K562 (cell line): ENCODE measurements around the gene CTDSPL. TPM values are rescaled to one million over a fixed set of nuclear protein-coding genes. Genes with fewer than 3 reads are reported as not detected.

ENCODE experiments used
- ASH1L ChIP-seq: fragments of 450-650 bp; IDR thresholded peaks from 2 replicates; pipeline ENCODE4 v1.6.1; 2018; ENCODE audit warnings: borderline replicate concordance, mild to moderate bottlenecking, low read depth; ENCODE audit not compliant: partially characterized antibody
- FOXO4 ChIP-seq: fragments of 450-650 bp; formaldehyde crosslinking; IDR thresholded peaks from 2 replicates; pipeline ENCODE4 v1.4.0; 2020; ENCODE audit warnings: mild to moderate bottlenecking, moderate library complexity
- HINFP ChIP-seq: fragments of 450-650 bp; conservative IDR thresholded peaks from 2 replicates; pipeline ENCODE4 v1.6.1; 2016; ENCODE audit warnings: missing genetic modification characterization, low read depth, mild to moderate bottlenecking, control low read depth, missing compliant biosample characterization
- ILF3 ChIP-seq: fragments of 450-650 bp; IDR thresholded peaks from 2 replicates; pipeline ENCODE4 v1.6.1; 2018; ENCODE audit warnings: antibody characterized with exemption, mild to moderate bottlenecking, moderate library complexity, borderline replicate concordance
- NFE2 ChIP-seq: IDR thresholded peaks from 2 replicates; pipeline ENCODE4 v1.6.1; 2014; ENCODE audit warnings: antibody characterized with exemption, low read depth
- PTRF ChIP-seq: fragments of 450-650 bp; IDR thresholded peaks from 2 replicates; pipeline ENCODE4 v1.6.1; 2016; ENCODE audit warnings: mild to moderate bottlenecking, missing genetic modification characterization, missing compliant biosample characterization
- TCF7 ChIP-seq: sonication (generic); IDR thresholded peaks from 2 replicates; pipeline ENCODE4 v1.6.1; 2016; ENCODE audit warnings: antibody characterized with exemption, borderline replicate concordance
- ZC3H11A ChIP-seq: IDR thresholded peaks from 2 replicates; pipeline ENCODE4 v1.6.1; 2012; ENCODE audit warnings: low read depth, low read length, improper control_type of control experiment
- ZNF124 ChIP-seq: sonication (generic); formaldehyde crosslinking; IDR thresholded peaks from 2 replicates; pipeline ENCODE4 v1.8.1; 2022; ENCODE audit warnings: missing genetic modification reagents
- ZNF436 ChIP-seq: fragments of 250-450, 450-650 bp; sonication (Bioruptor Pico); formaldehyde crosslinking; IDR thresholded peaks from 2 replicates; pipeline ENCODE4 v1.7.0; 2020; ENCODE audit warnings: mild to moderate bottlenecking
- ZNF589 ChIP-seq: fragments of 200-800 bp; sonication (Bioruptor generic); IDR thresholded peaks from 2 replicates; pipeline ENCODE4 v1.6.1; 2016; ENCODE audit warnings: low read depth, missing genetic modification characterization, missing compliant biosample characterization
- ZNF830 ChIP-seq: fragments of 250-450 bp; sonication (Bioruptor Pico); IDR thresholded peaks from 2 replicates; pipeline ENCODE4 v1.5.0; 2021; ENCODE audit warnings: mild to moderate bottlenecking
- polyA plus RNA-seq, 8 experiments: library from polyadenylated mRNA; depleted of rRNA in 4 of 8; stranded (reverse) in 5 of 8; unstranded in 3 of 8; fragments of >200 nt; fragmentation: Nextera tagmentation in 2 of 8; fragmentation: Illumina TruSeq in 1 of 8; extraction: Ambion mirVana in 2 of 8; extraction: Trizol in 1 of 8; gene quantifications; 2 replicates each; pipeline versions ENCODE4 v1.2.1 to v1.2.3, GENCODE V29; 2011 to 2014; ENCODE audit warnings: inconsistent platforms in 1 of 8, missing spikeins in 1 of 8
- total RNA-seq, 7 experiments: library from RNA; depleted of rRNA in 6 of 7; stranded (reverse); fragments of >200 nt in 6 of 7; fragmentation: Illumina TruSeq in 2 of 7; extraction: Trizol in 2 of 7; gene quantifications; 2 replicates each; pipeline versions ENCODE4 v1.2.1 to v1.2.3, GENCODE V29; 2011 to 2021; ENCODE audit warnings: low replicate concordance in 1 of 7
- TF ChIP-seq, protein P1 (sequence below): fragments of 250-450 bp; sonication (Bioruptor Pico); IDR thresholded peaks from 2 replicates; pipeline ENCODE4 v1.5.0; 2022; ENCODE audit warnings: mild to moderate bottlenecking
- TF ChIP-seq, protein P2 (sequence below): fragments of 450-650 bp; IDR thresholded peaks from 2 replicates; pipeline ENCODE4 v1.6.1; 2016; ENCODE audit warnings: low read depth

Gene CTDSPL
- total and polyA plus RNA-seq, 9 of the 15 experiments (the other 6 are each of a cell fraction or from before 2014, with no cell fraction given): 5.1 to 19.3 (median 11.3) TPM

- TF ChIP-seq ZNF589 (no peak), ZNF124 (CRISPR knock-in tag) (no peak), ASH1L (no peak), ILF3 (no peak), NFE2 (no peak), PTRF (tag) (no peak), ZC3H11A (no peak), FOXO4 (CRISPR knock-in tag) (no peak), HINFP (no peak), ZNF436 (CRISPR knock-in tag) (no peak), ZNF830 (CRISPR knock-in tag) (no peak), TCF7 (no peak)
- TF ChIP-seq, protein P1, sequence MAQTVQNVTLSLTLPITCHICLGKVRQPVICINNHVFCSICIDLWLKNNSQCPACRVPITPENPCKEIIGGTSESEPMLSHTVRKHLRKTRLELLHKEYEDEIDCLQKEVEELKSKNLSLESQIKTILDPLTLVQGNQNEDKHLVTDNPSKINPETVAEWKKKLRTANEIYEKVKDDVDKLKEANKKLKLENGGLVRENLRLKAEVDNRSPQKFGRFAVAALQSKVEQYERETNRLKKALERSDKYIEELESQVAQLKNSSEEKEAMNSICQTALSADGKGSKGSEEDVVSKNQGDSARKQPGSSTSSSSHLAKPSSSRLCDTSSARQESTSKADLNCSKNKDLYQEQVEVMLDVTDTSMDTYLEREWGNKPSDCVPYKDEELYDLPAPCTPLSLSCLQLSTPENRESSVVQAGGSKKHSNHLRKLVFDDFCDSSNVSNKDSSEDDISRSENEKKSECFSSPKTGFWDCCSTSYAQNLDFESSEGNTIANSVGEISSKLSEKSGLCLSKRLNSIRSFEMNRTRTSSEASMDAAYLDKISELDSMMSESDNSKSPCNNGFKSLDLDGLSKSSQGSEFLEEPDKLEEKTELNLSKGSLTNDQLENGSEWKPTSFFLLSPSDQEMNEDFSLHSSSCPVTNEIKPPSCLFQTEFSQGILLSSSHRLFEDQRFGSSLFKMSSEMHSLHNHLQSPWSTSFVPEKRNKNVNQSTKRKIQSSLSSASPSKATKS (CRISPR knock-in tag): no peak
- TF ChIP-seq, protein P2, sequence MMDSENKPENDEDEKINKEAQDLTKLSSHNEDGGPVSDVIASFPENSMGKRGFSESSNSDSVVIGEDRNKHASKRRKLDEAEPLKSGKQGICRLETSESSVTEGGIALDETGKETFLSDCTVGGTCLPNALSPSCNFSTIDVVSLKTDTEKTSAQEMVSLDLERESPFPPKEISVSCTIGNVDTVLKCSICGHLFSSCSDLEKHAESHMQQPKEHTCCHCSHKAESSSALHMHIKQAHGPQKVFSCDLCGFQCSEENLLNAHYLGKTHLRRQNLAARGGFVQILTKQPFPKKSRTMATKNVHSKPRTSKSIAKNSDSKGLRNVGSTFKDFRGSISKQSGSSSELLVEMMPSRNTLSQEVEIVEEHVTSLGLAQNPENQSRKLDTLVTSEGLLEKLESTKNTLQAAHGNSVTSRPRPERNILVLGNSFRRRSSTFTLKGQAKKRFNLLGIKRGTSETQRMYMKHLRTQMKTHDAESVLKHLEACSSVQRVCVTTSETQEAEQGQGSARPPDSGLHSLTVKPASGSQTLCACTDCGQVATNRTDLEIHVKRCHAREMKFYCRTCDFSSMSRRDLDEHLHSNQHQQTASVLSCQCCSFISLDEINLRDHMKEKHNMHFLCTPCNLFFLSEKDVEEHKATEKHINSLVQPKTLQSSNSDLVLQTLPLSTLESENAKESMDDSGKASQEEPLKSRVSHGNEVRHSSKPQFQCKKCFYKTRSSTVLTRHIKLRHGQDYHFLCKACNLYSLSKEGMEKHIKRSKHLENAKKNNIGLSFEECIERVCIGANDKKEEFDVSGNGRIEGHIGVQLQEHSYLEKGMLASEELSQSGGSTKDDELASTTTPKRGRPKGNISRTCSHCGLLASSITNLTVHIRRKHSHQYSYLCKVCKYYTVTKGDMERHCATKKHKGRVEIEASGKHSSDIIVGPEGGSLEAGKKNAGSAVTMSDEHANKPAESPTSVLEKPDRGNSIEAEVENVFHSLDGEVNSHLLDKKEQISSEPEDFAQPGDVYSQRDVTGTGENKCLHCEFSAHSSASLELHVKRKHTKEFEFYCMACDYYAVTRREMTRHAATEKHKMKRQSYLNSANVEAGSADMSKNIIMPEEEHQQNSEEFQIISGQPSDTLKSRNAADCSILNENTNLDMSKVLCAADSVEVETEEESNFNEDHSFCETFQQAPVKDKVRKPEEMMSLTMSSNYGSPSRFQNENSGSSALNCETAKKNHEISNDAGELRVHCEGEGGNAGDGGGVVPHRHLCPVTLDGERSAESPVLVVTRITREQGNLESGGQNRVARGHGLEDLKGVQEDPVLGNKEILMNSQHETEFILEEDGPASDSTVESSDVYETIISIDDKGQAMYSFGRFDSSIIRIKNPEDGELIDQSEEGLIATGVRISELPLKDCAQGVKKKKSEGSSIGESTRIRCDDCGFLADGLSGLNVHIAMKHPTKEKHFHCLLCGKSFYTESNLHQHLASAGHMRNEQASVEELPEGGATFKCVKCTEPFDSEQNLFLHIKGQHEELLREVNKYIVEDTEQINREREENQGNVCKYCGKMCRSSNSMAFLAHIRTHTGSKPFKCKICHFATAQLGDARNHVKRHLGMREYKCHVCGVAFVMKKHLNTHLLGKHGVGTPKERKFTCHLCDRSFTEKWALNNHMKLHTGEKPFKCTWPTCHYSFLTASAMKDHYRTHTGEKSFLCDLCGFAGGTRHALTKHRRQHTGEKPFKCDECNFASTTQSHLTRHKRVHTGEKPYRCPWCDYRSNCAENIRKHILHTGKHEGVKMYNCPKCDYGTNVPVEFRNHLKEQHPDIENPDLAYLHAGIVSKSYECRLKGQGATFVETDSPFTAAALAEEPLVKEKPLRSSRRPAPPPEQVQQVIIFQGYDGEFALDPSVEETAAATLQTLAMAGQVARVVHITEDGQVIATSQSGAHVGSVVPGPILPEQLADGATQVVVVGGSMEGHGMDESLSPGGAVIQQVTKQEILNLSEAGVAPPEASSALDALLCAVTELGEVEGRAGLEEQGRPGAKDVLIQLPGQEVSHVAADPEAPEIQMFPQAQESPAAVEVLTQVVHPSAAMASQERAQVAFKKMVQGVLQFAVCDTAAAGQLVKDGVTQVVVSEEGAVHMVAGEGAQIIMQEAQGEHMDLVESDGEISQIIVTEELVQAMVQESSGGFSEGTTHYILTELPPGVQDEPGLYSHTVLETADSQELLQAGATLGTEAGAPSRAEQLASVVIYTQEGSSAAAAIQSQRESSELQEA: no peak
These were observed 141.7 kb downstream of the CTDSPL start (continued) for GRCh38 chr3:38003371-38003816.
